Measurements from ENCODE around the gene DOK4. TPM values are rescaled to one million over a fixed set of nuclear protein-coding genes. Genes with fewer than 3 reads are reported as not detected.
A peak's percentile ranks its signal among the peaks of the same experiment; 100 is the strongest.

Gene DOK4
- total RNA-seq, 2 donors from 2014 or later = 1.8 to 2.6 TPM

GRCh38 chr16:57528499-57529390 lies 42.5 kb upstream of the DOK4 start:
- peak overlapping the region; percentile 99 for H3K27ac Mint-ChIP-seq
- ATAC-seq (no peak), DNase-seq (no peak)
- peaks cover 42% of the 10 kb centered on the region for H3K4me1 Mint-ChIP-seq
- H3K9me3 ChIP-seq (ENCODE audit: control insufficient read depth, low read length, poor library complexity, severe bottlenecking) = no peaks in the 10 kb centered on the region
- H3K36me3 Mint-ChIP-seq (ENCODE audit: low read depth) = no peaks in the 10 kb centered on the region
- H3K27me3 Mint-ChIP-seq = no peaks in the 10 kb centered on the region
- no peak overlapping the region for H3K4me3 Mint-ChIP-seq

- H3K4me1 Mint-ChIP-seq = peaks cover 32% of the 10 kb centered on the region
- H3K4me3 Mint-ChIP-seq = no peak overlapping the region
- DNase-seq (no peak), ATAC-seq (no peak)
- no peaks in the 10 kb centered on the region for H3K27me3 Mint-ChIP-seq
- H3K27ac Mint-ChIP-seq = no peak overlapping the region
- no peaks in the 10 kb centered on the region for H3K9me3 ChIP-seq (ENCODE audit: control insufficient read depth, low read length, poor library complexity, severe bottlenecking)
- H3K36me3 Mint-ChIP-seq (ENCODE audit: low read depth) = no peaks in the 10 kb centered on the region
Measured at GRCh38 chr16:57527610-57528360, 41.5 kb upstream of the DOK4 start.

- Mint-ChIP-seq H3K27me3 (no peaks in the 10 kb centered on the region), H3K4me3 (no peak overlapping the region), H3K4me1 (peaks cover 27% of the 10 kb centered on the region), H3K36me3 (ENCODE audit: low read depth) (no peaks in the 10 kb centered on the region), H3K27ac (no peak overlapping the region)
- DNase-seq (no peak), ATAC-seq (no peak)
- no peaks in the 10 kb centered on the region for H3K9me3 ChIP-seq (ENCODE audit: control insufficient read depth, low read length, poor library complexity, severe bottlenecking)
Measured at GRCh38 chr16:57527027-57527426, 40.7 kb upstream of the DOK4 start.

GRCh38 chr16:57526498-57526897 lies 40.2 kb upstream of the DOK4 start:
- ATAC-seq = no peak
- no peak for DNase-seq
- no peaks in the 10 kb centered on the region for H3K27me3 Mint-ChIP-seq
- peaks cover 21% of the 10 kb centered on the region for H3K4me1 Mint-ChIP-seq
- no peaks in the 10 kb centered on the region for H3K36me3 Mint-ChIP-seq (ENCODE audit: low read depth)
- H3K9me3 ChIP-seq (ENCODE audit: control insufficient read depth, low read length, poor library complexity, severe bottlenecking) = no peaks in the 10 kb centered on the region
- no peak overlapping the region for H3K27ac Mint-ChIP-seq
- no peak overlapping the region for H3K4me3 Mint-ChIP-seq

- no peaks in the 10 kb centered on the region for H3K36me3 Mint-ChIP-seq (ENCODE audit: low read depth)
- no peaks in the 10 kb centered on the region for H3K27me3 Mint-ChIP-seq
- H3K4me1 Mint-ChIP-seq = peaks cover 17% of the 10 kb centered on the region
- ATAC-seq = no peak
- no peaks in the 10 kb centered on the region for H3K9me3 ChIP-seq (ENCODE audit: control insufficient read depth, low read length, poor library complexity, severe bottlenecking)
- DNase-seq = no peak
- no peak overlapping the region for H3K27ac Mint-ChIP-seq
- H3K4me3 Mint-ChIP-seq = no peak overlapping the region
Measured at GRCh38 chr16:57525761-57526160, 39.5 kb upstream of the DOK4 start.

- ATAC-seq = no peak
- peak overlapping the region; percentile 8 for H3K27ac Mint-ChIP-seq
Measured at GRCh38 chr16:57522960-57523359, 36.7 kb upstream of the DOK4 start.

GRCh38 chr16:57519796-57520360 lies 33.6 kb upstream of the DOK4 start:
- Mint-ChIP-seq H3K27me3 (no peaks in the 10 kb centered on the region), H3K4me1 (peaks cover 16% of the 10 kb centered on the region), H3K4me3 (no peak overlapping the region), H3K27ac (peak overlapping the region; percentile 84), H3K36me3 (ENCODE audit: low read depth) (peaks cover 4% of the 10 kb centered on the region)
- peak; percentile 93 for ATAC-seq
- DNase-seq = peak; percentile 65 to 77 (median 72)
- no peaks in the 10 kb centered on the region for H3K9me3 ChIP-seq (ENCODE audit: control insufficient read depth, low read length, poor library complexity, severe bottlenecking)

More at GRCh38 chr16:57522960-57523359, 36.7 kb upstream of the DOK4 start:
- H3K9me3 ChIP-seq (ENCODE audit: control insufficient read depth, low read length, poor library complexity, severe bottlenecking) = no peaks in the 10 kb centered on the region
- H3K4me3 Mint-ChIP-seq = no peak overlapping the region
- DNase-seq = no peak
- no peaks in the 10 kb centered on the region for H3K36me3 Mint-ChIP-seq (ENCODE audit: low read depth)
- H3K27me3 Mint-ChIP-seq = no peaks in the 10 kb centered on the region
- peaks cover 11% of the 10 kb centered on the region for H3K4me1 Mint-ChIP-seq

GRCh38 chr16:57518922-57519321 lies 32.6 kb upstream of the DOK4 start:
- DNase-seq (no peak), ATAC-seq (no peak)
- Mint-ChIP-seq H3K4me1 (peaks cover 16% of the 10 kb centered on the region), H3K4me3 (no peak overlapping the region), H3K27me3 (no peaks in the 10 kb centered on the region), H3K27ac (no peak overlapping the region), H3K36me3 (ENCODE audit: low read depth) (peaks cover 4% of the 10 kb centered on the region)
- no peaks in the 10 kb centered on the region for H3K9me3 ChIP-seq (ENCODE audit: control insufficient read depth, low read length, poor library complexity, severe bottlenecking)

- H3K9me3 ChIP-seq (ENCODE audit: control insufficient read depth, low read length, poor library complexity, severe bottlenecking) = no peaks in the 10 kb centered on the region
- H3K4me1 Mint-ChIP-seq = peaks cover 16% of the 10 kb centered on the region
- DNase-seq = no peak
- H3K27me3 Mint-ChIP-seq = no peaks in the 10 kb centered on the region
- H3K27ac Mint-ChIP-seq = no peak overlapping the region
- no peak for ATAC-seq
- H3K36me3 Mint-ChIP-seq (ENCODE audit: low read depth) = peaks cover 4% of the 10 kb centered on the region
- H3K4me3 Mint-ChIP-seq = no peak overlapping the region
Measured at GRCh38 chr16:57518520-57518919, 32.2 kb upstream of the DOK4 start.

- H3K4me3 Mint-ChIP-seq = no peak overlapping the region
- H3K9me3 ChIP-seq (ENCODE audit: control insufficient read depth, low read length, poor library complexity, severe bottlenecking) = no peaks in the 10 kb centered on the region
- peaks cover 4% of the 10 kb centered on the region for H3K36me3 Mint-ChIP-seq (ENCODE audit: low read depth)
- ATAC-seq (no peak), DNase-seq (no peak)
- H3K27me3 Mint-ChIP-seq = no peaks in the 10 kb centered on the region
- H3K4me1 Mint-ChIP-seq = peaks cover 16% of the 10 kb centered on the region
- H3K27ac Mint-ChIP-seq = no peak overlapping the region
Measured at GRCh38 chr16:57517397-57518367, 31.4 kb upstream of the DOK4 start.

- DNase-seq = no peak
- Mint-ChIP-seq H3K4me1 (peaks cover 16% of the 10 kb centered on the region), H3K27me3 (no peaks in the 10 kb centered on the region), H3K27ac (no peak overlapping the region), H3K4me3 (no peak overlapping the region), H3K36me3 (ENCODE audit: low read depth) (peaks cover 6% of the 10 kb centered on the region)
- H3K9me3 ChIP-seq (ENCODE audit: control insufficient read depth, low read length, poor library complexity, severe bottlenecking) = no peaks in the 10 kb centered on the region
- no peak for ATAC-seq
Measured at GRCh38 chr16:57516773-57517172, 30.5 kb upstream of the DOK4 start.

- Mint-ChIP-seq H3K4me3 (no peak overlapping the region), H3K36me3 (ENCODE audit: low read depth) (peaks cover 6% of the 10 kb centered on the region), H3K4me1 (peaks cover 16% of the 10 kb centered on the region), H3K27me3 (no peaks in the 10 kb centered on the region), H3K27ac (peak overlapping the region; percentile 59)
- no peaks in the 10 kb centered on the region for H3K9me3 ChIP-seq (ENCODE audit: control insufficient read depth, low read length, poor library complexity, severe bottlenecking)
- DNase-seq (no peak), ATAC-seq (no peak)
Measured at GRCh38 chr16:57516176-57516725, 30.0 kb upstream of the DOK4 start.

Data from T-helper 17 cell (primary cell).